Activated T-cell treated with anti-CD3 and anti-CD28 coated beads, Interleukin-2, amount 50 U/mL, for 72 hours (primary cell): ENCODE results near the gene PPM1L. TPM values are rescaled to one million over a fixed set of nuclear protein-coding genes. Genes with fewer than 3 reads are reported as not detected.
"Not testable (repeated sequence)": the region's sequence is repeated elsewhere in the genome, so short reads cannot be mapped to it uniquely, and the experiment has no call there.

Source experiments
- ATAC-seq, 2 donors: fragments of 150-1000 bp; cut with Tn5 transposase; replicated peaks in 1 of 2; 2 replicates each; pipeline ENCODE4 v1.10.0; 2021; ENCODE audit warnings: moderate library complexity in 2 of 2, mild to moderate bottlenecking in 1 of 2
- DNase-seq, 2 donors: peaks; one replicate each; pipeline ENCODE4 v3.0.0; 2021 to 2022; ENCODE audit warnings: mixed read lengths in 1 of 2
- H3K27ac Mint-ChIP-seq: one replicate; pipeline ENCODE4 v1.8.0; 2022; ENCODE audit warnings: mild to moderate bottlenecking, moderate library complexity, mixed read lengths
- H3K27me3 Mint-ChIP-seq: one replicate; pipeline ENCODE4 v1.8.0; 2022; ENCODE audit warnings: low read depth, mixed read lengths
- H3K36me3 Mint-ChIP-seq, 2 donors: one replicate each; pipeline ENCODE4 v1.8.0; 2022; ENCODE audit warnings: mixed read lengths in 2 of 2, mild to moderate bottlenecking in 1 of 2; ENCODE audit not compliant: insufficient read depth in 2 of 2
- H3K4me1 Mint-ChIP-seq: one replicate; pipeline ENCODE4 v1.8.0; 2022; ENCODE audit warnings: low read depth, mixed read lengths
- H3K4me3 Mint-ChIP-seq, 2 donors: one replicate each; pipeline ENCODE4 v1.8.0; 2022; ENCODE audit warnings: mild to moderate bottlenecking in 2 of 2, mixed read lengths in 2 of 2, moderate library complexity in 2 of 2
- H3K9me3 Mint-ChIP-seq, 2 donors: one replicate each; pipeline ENCODE4 v1.8.0; 2022; ENCODE audit warnings: mixed read lengths in 2 of 2
- total RNA-seq, 2 donors: library from RNA; stranded (reverse); gene quantifications; one replicate each; pipeline ENCODE4 v1.2.3, GENCODE V29; 2022

The PPM1L gene
- total RNA-seq, 2 donors from 2014 or later: 6.4 to 7.8 TPM

DNA sequence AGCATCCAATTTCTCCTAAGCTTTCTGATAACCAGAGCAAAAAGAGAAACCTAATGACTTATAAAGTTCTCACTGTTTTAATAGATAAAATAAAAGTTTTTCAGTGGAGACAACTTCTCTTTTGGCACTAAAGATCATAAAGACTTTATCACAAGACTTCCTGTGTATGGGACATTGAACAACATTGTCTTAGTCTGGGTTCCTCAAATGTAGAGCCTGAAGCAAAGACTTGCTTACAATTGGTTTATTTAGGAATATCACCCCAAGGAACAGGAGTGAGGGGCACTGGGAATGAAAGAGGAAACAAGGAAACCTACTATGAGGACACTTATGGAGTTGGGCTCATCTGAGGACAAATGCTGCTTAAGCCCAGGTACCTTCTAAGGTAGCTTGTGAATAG lies 221.7 kb downstream of the PPM1L start:
- Mint-ChIP-seq H3K27me3 (peaks cover 6% of the 10 kb centered on the region), H3K36me3 (peaks cover 3 to 5% of the 10 kb centered on the region in 2 donors), H3K4me1 (peaks cover 19% of the 10 kb centered on the region), H3K4me3 (no peak overlapping the region), H3K27ac (no peak overlapping the region), H3K9me3 (peaks cover 4 to 7% of the 10 kb centered on the region in 2 donors)
- DNase-seq (no peak), ATAC-seq (no peak)

GRCh38 chr3:160980740-160981139 lies 224.7 kb downstream of the PPM1L start:
- Mint-ChIP-seq H3K9me3 (peaks cover 4 to 11% of the 10 kb centered on the region in 2 donors), H3K4me1 (peaks cover 15% of the 10 kb centered on the region), H3K36me3 (peaks cover 3 to 9% of the 10 kb centered on the region in 2 donors), H3K27ac (peak overlapping the region; percentile 54), H3K4me3 (peak overlapping the region; percentile 57 to 69), H3K27me3 (peaks cover 6% of the 10 kb centered on the region)
- peak in 1 of 2 donors; percentile 12 for DNase-seq
- peak; percentile 63 to 70 for ATAC-seq

DNA sequence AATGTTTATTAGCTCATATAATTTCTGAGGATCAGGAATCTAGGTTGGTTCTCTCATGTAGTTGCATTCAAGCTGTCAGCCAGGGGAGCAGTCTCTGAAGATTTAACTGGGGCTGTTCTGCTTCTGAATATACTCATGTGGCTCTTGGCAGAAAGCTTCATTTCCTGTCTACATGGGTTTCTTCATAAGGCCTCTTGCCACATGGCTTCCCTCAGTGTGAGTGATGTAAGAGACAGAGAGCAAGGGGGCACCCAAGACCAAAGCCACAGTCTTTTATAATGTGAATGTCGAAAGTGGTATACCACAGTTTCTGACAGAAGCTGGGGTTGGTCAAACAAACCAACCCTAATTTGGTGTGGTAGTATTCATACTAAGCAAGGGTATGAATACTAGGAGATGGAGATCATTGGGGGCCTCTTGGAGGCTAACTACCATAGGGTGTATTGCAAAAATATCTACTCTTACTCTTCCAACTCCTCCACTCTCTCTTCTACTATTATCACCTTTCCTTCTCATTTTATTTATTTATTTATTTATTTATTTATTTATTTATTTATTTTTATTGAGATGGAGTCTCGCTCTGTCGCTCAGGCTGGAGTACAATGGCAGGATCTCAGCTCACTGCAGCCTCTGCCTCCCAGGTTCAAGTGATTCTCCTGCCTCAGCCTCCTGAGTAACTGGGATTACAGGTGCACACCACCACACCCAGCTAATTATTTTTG lies 225.3 kb downstream of the PPM1L start:
- H3K36me3 Mint-ChIP-seq: peaks cover 3 to 9% of the 10 kb centered on the region in 2 donors
- H3K9me3 Mint-ChIP-seq: peaks cover 4 to 11% of the 10 kb centered on the region in 2 donors
- ATAC-seq: peak; percentile 94 to 97
- peak overlapping the region; percentile 57 to 69 for H3K4me3 Mint-ChIP-seq
- peaks cover 6% of the 10 kb centered on the region for H3K27me3 Mint-ChIP-seq
- DNase-seq: peak; percentile 41 to 60
- H3K4me1 Mint-ChIP-seq: peaks cover 15% of the 10 kb centered on the region
- H3K27ac Mint-ChIP-seq: peak overlapping the region; percentile 54

GRCh38 chr3:160982491-160982890 lies 226.5 kb downstream of the PPM1L start:
- no peaks in the 10 kb centered on the region for H3K27me3 Mint-ChIP-seq
- no peak for ATAC-seq
- no peak for DNase-seq
- H3K27ac Mint-ChIP-seq: no peak overlapping the region
- no peak overlapping the region for H3K4me3 Mint-ChIP-seq
- peaks cover 4 to 11% of the 10 kb centered on the region in 2 donors for H3K9me3 Mint-ChIP-seq
- peaks cover 3 to 9% of the 10 kb centered on the region in 2 donors for H3K36me3 Mint-ChIP-seq
- peaks cover 15% of the 10 kb centered on the region for H3K4me1 Mint-ChIP-seq

DNA sequence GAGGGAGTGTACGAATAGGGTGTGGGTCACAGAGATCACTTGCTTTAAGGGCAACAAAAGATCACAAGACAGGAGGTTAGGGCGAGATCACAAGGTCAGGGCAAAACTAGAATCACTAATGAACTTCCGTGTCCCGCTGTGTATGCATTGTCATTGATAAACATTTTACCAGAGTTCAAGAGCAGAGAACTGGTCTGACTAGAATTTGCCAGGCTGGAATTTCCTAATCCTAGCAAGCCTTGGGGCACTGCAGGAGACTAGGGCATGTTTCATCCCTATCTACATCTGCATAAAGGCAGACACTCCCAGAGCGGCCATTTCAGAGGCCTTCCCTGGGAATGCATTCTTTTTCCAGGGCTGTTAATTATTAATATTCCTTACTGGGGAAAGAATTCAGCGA lies 227.9 kb downstream of the PPM1L start:
- not testable (repeated sequence) for H3K27ac Mint-ChIP-seq
- H3K9me3 Mint-ChIP-seq: peaks cover 4 to 11% of the 10 kb centered on the region in 2 donors

DNA sequence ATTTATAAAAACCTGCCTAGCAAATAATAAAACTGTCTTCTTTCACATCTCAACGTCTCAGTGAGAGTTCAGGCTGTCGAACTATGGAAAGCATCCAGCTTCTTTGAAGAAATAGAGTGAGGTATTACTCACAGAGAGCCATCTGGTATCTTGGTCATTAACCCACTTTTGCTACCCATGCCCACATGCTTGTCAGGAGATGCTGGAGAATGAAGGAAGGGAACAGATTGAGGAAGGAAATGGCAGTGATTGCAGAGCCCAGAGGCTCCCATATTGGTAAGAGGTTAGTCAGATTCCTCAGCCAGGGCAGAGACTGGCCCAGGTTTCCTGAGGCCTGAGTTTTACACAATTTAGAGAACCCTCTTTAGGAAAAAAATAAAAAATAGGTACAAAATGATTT lies 230.0 kb downstream of the PPM1L start:
- peaks cover 3 to 11% of the 10 kb centered on the region in 2 donors for H3K9me3 Mint-ChIP-seq
- DNase-seq: no peak
- ATAC-seq: no peak

More for the DNA sequence above, 227.9 kb downstream of the PPM1L start:
- DNase-seq, H3K36me3 Mint-ChIP-seq, H3K4me3 Mint-ChIP-seq, H3K27me3 Mint-ChIP-seq, ATAC-seq: not testable (repeated sequence)
- H3K4me1 Mint-ChIP-seq: peaks cover 15% of the 10 kb centered on the region

GRCh38 chr3:160987982-160988964 lies 232.2 kb downstream of the PPM1L start:
- H3K27ac Mint-ChIP-seq: no peak overlapping the region
- DNase-seq: no peak
- H3K36me3 Mint-ChIP-seq: peaks cover 0 to 4% of the 10 kb centered on the region in 2 donors
- peaks cover 0 to 5% of the 10 kb centered on the region in 2 donors for H3K9me3 Mint-ChIP-seq
- no peaks in the 10 kb centered on the region for H3K4me1 Mint-ChIP-seq
- no peaks in the 10 kb centered on the region for H3K27me3 Mint-ChIP-seq
- H3K4me3 Mint-ChIP-seq: no peak overlapping the region
- no peak for ATAC-seq

More for the DNA sequence above, 230.0 kb downstream of the PPM1L start:
- Mint-ChIP-seq H3K4me3 (no peak overlapping the region), H3K36me3 (peaks cover 3 to 9% of the 10 kb centered on the region in 2 donors), H3K4me1 (peaks cover 3% of the 10 kb centered on the region), H3K27ac (no peak overlapping the region), H3K27me3 (no peaks in the 10 kb centered on the region)

DNA sequence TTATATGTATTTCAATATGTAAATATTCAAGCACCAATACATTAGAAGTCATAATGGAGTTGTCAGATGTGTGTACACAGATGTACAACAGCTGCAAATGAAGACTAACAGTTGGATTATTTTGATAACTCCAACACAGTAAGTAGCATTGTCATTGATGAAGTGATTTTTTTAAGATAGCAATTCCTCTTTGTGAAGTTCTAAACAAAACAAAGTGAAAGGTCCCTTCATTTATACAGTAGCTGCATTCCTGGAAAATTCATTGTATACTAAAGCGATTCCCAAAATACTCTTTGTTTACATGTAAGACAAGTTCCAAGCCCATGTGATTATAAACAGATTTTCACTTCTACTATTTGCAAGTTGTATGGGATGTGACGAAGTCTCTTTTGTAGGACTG lies 234.4 kb downstream of the PPM1L start:
- H3K9me3 Mint-ChIP-seq: peaks cover 0 to 2% of the 10 kb centered on the region in 2 donors
- no peaks in the 10 kb centered on the region for H3K4me1 Mint-ChIP-seq
- no peak for ATAC-seq
- DNase-seq: no peak
- H3K27me3 Mint-ChIP-seq: peaks cover 6% of the 10 kb centered on the region
- H3K27ac Mint-ChIP-seq: no peak overlapping the region
- no peaks in the 10 kb centered on the region for H3K36me3 Mint-ChIP-seq
- no peak overlapping the region for H3K4me3 Mint-ChIP-seq

DNA sequence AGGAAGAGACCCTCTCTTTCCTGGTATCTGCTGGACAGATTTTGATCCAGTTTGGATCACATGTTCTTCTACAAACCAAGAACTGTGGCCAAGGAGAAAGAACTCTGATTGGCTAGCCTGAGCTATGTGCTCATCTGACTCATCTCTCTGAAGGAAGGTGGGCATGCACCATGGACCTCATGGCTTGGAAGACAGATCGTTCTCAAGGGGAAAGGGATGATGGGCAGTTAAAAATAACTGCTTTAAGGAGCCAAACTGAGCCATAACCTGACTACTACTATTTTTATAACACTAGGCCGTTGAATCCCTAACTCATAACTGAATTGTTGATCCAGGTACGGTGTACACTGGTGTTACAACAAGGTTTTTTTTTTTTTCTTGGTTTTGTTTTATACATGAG lies 236.7 kb downstream of the PPM1L start:
- no peak for DNase-seq
- peaks cover 2% of the 10 kb centered on the region in 2 donors for H3K9me3 Mint-ChIP-seq
- no peaks in the 10 kb centered on the region for H3K4me1 Mint-ChIP-seq
- H3K27me3 Mint-ChIP-seq: peaks cover 6% of the 10 kb centered on the region
- no peak for ATAC-seq
- H3K27ac Mint-ChIP-seq: no peak overlapping the region
- H3K36me3 Mint-ChIP-seq: no peaks in the 10 kb centered on the region
- no peak overlapping the region for H3K4me3 Mint-ChIP-seq

DNA sequence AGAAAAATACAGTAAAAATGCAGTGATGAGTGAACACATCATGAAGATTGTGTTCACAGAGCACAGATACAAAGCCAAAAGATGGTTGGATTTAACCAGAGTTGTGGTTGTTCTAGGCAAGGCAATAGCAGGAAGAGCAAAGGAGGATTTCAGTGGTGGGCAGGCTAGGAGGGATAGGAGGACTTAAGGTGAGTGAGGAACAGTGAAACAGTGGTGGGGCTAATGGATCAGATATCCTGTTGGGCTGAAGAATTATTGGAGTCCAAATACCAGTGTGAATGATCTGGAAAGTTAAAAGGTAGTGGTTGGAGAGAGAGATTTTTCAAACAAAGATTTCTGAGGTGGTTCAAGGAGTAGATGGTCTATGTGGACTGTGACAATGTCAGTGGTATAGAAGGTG lies 240.8 kb downstream of the PPM1L start:
- peaks cover 2% of the 10 kb centered on the region in 2 donors for H3K9me3 Mint-ChIP-seq
- no peak overlapping the region for H3K4me3 Mint-ChIP-seq
- peaks cover 6% of the 10 kb centered on the region for H3K27me3 Mint-ChIP-seq
- ATAC-seq (no peak), DNase-seq (no peak)
- H3K27ac Mint-ChIP-seq: no peak overlapping the region
- H3K4me1 Mint-ChIP-seq: no peaks in the 10 kb centered on the region
- no peaks in the 10 kb centered on the region for H3K36me3 Mint-ChIP-seq

- Mint-ChIP-seq H3K4me1 (no peaks in the 10 kb centered on the region), H3K36me3 (no peaks in the 10 kb centered on the region), H3K27me3 (peaks cover 6% of the 10 kb centered on the region), H3K9me3 (peaks cover 3 to 4% of the 10 kb centered on the region in 2 donors), H3K27ac (no peak overlapping the region), H3K4me3 (no peak overlapping the region)
- DNase-seq (no peak), ATAC-seq (no peak)
Observed at GRCh38 chr3:160998581-160998980, 242.6 kb downstream of the PPM1L start.

GRCh38 chr3:160999274-160999673 lies 243.2 kb downstream of the PPM1L start:
- DNase-seq: peak in 1 of 2 donors; percentile 2
- no peak overlapping the region for H3K27ac Mint-ChIP-seq

GRCh38 chr3:161008086-161008485 lies 252.1 kb downstream of the PPM1L start:
- no peak for DNase-seq
- Mint-ChIP-seq H3K36me3 (peaks cover 0 to 4% of the 10 kb centered on the region in 2 donors), H3K27ac (no peak overlapping the region), H3K4me1 (no peaks in the 10 kb centered on the region), H3K9me3 (peaks cover 1 to 17% of the 10 kb centered on the region in 2 donors), H3K27me3 (no peaks in the 10 kb centered on the region), H3K4me3 (no peak overlapping the region)
- ATAC-seq: no peak

More at GRCh38 chr3:160999274-160999673, 243.2 kb downstream of the PPM1L start:
- H3K36me3 Mint-ChIP-seq: no peaks in the 10 kb centered on the region
- no peaks in the 10 kb centered on the region for H3K4me1 Mint-ChIP-seq
- peaks cover 3 to 4% of the 10 kb centered on the region in 2 donors for H3K9me3 Mint-ChIP-seq
- H3K4me3 Mint-ChIP-seq: no peak overlapping the region
- peaks cover 6% of the 10 kb centered on the region for H3K27me3 Mint-ChIP-seq
- ATAC-seq: peak; percentile 39 to 54
